HG03354 (cell line): ENCODE data around the gene DCAF11.

Experiments
- ATAC-seq: cut with Tn5 transposase; IDR thresholded peaks from one replicate; pipeline ENCODE4 v1.9.1; 2021; ENCODE audit warnings: mild to moderate bottlenecking; ENCODE audit not compliant: unreplicated experiment, poor library complexity, severe bottlenecking

Gene DCAF11

DNA sequence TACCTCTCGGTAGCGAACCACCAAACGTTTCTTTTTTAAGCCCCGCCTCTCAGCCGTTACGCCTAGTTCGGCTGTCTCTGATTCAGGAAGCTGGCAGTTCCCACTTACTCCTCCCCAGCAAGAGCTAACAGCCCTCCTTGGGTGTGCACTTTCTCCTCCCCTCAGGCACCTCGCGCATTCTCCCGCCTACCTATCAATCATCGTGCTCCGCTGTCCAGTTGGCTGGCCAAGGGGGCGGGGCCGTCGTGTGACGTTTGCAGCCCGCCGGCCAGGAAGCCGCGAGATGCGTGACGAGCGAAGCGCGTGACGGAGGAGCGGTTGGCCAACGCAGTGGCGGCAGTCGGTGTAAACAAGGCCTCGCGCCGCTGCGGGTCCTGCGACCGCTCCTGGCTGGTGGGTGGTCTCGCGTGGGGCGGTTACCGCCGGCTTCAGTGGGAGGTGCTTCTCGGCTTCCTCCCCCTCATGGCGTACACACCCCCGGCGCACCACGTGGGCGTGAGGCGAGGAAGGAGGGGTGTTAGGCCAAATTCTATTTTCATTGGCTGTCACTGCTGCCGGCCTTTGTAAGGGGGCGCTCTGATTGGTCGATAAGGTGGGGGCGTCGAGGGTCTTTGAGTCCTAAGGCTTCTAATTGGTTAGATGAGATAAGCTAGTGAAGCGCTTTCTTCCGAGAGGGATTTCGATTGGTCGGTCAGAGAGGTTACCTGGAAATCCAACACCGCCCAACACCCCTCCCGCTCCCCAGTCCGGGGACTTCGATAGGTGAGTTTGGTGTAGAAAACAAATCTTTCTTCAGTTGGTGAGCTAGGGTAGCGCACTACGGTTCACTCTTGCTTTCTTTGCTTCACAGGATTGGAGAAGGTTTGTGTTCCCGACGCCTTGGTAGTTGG is at the start of gene DCAF11, which contains the start of gene NRL:
Gene DCAF11 (plus strand): TSS at position 246 of the 890 bp plus-strand sequence. CDS start 818 bp downstream, outside the sequence.
Gene NRL (minus strand): TSS at position 418 of the 890 bp plus-strand sequence. CDS start 32,101 bp downstream, outside the sequence.
- peak; percentile 86 for ATAC-seq

DNA sequence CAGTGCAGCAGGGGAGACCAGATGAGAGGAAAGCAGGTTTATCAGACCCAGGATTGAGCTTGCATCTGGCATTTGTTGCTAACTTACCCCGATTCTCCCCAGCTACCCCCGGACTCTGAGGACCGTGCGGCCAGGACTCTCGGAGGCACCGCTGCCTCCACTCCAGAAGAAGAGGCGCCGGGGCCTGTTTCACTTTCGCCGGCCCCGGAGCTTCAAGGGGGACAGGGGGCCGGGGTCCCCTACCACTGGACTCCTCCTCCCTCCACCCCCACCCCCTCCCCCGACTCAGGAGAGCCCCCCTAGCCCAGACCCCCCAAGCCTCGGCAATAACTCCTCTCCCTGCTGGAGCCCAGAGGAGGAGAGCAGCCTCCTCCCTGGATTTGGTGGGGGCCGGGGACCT is 49.7 kb upstream of the DCAF11 start:
- no peak for ATAC-seq

DNA sequence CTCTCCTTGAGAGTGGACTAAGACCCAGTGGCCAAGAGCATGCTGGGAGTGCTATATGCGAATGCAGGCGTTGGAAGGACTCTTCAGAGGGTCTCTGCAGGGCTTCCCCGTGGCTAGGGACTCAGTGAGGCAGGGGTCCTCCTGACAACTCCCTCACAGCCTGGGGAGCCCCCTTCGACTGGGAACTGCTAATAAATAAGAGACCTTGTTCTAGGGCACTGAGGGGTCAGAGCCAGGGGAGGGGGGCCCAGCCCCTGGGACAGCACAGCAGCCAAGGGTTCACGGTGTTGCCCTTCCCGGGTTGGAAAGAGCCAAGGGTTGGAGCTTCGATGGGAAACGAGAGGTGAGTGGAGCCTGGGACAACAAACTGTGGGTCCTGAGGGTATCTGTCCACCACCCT is 49.2 kb upstream of the DCAF11 start:
- no peak for ATAC-seq

DNA sequence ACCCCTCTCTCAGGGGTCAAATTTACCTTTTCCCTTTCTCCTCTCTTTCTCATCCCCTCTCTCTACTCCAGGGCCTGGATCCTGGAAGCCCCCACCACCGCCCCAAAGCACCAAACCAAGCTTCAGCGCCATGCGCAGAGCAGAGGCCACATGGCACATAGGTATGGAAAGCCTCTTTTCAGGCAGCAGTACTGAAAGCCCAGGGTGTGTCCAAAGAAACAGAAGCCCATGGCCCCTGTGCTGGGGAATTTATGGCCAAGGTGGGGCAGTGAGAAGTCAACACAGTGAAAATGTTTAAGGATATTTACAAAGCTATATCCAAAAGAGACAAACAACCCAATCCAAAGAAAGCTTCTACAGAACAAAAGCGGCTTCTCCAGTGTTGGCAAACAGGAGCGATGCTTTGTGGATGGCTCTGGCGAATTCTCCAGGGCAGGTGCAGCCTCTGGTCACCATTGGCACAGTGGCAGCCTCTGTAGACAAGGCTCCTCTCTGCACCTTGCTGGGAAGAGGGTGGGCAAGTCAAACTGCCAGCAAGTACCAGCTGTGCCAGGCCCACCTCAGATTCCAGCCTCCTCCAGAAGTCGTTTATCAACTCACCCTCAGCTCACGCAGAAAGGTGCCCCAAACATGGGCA is 48.0 kb upstream of the DCAF11 start:
- ATAC-seq: no peak

DNA sequence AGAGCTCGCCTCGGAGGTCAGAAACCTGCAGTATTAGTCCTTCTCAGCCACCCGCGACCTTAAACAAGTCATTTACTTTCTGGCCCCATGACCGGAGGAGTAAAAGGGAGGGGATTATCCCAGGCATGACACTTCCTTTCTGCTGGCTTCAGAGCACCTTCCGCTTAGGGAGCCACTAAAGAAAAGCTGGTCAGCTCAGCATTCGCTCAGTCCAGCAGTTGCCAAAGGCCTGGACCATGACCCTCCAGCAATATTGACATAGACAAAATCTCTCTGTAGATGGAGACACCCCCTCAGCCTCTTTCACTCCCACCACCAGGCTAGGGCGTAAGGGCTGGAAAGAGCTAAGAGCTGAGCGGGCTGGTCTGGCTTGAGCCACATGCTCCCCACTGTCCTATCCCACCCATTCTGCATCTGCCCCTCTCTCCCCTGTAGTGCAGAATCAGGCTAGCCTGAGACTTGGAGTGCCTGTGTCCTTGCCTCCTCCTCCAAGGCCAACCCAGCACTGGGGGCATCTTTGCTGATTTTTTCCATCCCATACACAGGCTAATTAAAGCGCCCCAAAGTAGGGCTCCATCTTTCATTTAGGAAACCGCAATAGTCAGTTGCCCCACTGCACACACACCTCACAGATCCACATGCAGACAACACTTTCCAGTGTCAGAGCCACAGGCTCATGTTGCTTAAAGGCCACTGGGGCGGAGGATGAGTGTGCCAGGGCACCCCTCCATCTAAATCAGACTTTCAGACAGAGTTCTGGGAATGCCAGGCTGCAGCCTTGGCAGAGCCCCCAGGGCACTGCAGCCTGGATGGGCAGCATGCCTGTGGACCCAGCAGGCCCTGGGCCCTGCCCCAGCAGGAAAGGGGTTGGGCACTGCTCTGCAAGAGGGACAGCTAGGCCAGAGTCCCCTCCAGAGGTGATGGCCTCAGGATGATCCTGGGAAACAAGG is 47.2 kb upstream of the DCAF11 start:
- ATAC-seq: no peak

DNA sequence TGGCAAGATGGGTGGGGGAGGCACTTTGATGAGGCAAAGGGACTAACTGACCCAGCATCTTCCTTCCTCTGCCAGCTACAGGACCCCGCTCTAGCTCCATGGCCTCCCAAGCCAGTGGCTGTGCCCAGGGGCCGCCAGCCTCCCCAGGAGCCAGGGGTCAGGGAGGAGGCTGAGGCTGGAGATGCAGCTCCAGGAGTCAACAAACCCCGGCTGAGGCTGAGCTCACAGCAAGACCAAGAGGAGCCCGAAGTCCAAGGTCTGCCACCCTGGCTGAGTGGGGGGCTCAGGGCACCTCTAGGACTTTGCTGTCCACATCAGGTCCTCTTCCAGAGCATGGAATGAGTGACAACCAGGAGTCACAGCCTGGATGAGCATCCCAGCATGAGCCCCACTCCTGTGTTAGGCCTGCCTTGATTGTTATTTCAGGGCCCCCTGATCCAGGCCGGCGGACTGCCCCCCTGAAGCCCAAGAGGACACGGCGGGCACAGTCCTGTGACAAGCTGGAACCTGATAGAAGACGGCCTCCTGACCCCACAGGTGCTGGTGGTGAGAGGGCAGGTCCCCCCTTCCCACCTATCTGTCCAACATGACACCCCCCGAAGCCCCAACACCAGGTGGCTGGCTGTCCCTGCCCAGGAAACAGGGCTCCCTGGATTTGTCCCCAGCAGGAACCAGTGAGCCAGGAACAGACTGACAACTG is 45.7 kb upstream of the DCAF11 start:
- ATAC-seq: no peak

DNA sequence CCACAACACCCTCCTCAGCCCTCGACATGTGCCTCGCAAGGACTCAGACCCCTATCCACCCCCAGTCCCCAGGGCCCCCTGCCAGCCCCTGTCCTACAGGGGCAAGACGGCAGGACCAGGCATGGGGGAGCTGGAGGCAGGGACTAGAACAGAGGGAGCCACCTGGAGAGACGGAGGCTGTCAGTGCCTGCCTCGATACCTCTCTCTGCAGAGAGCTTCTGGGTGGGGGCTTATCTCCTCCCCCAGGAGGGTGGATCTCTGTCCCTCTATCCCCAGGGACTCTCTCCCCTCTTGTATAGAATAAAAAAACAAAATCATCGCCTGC is 45.2 kb upstream of the DCAF11 start:
- ATAC-seq: no peak

DNA sequence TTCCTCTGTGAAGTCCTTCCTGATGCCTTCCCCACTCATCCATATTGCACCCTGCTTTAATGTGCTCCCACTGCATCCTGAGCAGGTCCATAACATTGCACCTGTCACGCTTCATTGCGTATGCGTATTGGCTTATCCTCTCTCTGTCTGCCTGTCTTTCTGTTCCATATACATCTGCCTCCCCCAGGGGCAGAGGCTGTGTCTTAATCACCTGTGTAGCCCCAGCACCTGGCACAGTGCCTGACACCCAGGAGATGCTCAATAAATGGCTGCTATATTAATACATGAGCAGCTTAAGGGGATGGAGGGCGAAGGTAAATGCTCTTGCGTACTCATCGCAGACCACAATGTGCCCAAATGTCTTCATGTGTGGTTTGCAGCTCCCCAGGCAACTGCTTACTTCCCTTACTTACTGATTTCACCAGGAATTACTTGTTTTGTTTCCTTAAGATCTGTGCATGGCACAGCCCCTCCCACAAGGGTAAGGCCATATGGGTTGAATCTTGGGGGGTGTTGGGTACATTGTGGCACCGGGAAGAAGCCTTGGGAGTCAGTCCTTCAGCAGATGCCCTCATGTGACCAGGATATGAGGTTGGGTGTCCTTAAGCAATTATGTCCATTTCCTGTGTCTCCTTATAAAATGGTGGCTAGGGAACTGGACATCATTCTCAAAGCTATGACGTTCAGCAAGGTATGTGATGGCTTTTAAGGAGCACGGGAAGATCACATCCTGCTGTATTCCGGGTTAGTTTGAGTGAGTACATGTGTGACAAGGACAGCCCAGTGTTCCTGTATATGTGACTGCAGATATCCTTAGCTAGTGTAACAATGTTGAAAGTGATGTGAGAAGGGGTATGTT is 44.1 kb upstream of the DCAF11 start:
- no peak for ATAC-seq

DNA sequence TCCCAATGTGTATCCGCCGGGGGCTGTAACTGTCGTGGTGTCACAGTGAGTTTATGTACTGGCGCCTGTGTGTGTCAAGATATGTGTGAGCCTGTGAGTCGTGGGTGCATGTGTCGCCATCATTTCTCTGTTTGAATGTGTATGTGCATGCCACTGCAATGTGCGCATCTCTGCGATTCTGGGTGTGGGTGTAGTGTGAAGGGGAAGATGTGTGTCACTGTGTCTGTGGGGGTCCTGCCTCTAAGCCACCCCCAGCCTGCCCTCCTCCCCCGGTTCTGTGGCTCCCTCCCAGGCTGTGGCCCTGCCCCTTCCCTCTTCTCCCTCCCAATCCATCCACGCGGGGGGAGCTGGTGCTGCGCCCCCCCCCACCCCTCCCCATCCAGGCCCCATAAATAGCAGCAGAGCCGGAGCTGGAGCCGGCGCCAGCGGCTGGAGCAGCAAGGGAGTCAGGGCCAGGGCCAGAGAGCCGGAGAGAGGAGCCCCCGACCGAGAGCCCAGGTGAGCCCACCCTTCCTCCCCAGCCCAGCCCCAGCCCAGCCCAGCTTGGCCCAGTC is 43.4 kb upstream of the DCAF11 start, which contains the start of gene CPNE6:
Gene CPNE6 (plus strand): TSS at position 419 of the 554 bp plus-strand sequence. CDS start 1,375 bp downstream, outside the sequence.
- ATAC-seq: no peak

DNA sequence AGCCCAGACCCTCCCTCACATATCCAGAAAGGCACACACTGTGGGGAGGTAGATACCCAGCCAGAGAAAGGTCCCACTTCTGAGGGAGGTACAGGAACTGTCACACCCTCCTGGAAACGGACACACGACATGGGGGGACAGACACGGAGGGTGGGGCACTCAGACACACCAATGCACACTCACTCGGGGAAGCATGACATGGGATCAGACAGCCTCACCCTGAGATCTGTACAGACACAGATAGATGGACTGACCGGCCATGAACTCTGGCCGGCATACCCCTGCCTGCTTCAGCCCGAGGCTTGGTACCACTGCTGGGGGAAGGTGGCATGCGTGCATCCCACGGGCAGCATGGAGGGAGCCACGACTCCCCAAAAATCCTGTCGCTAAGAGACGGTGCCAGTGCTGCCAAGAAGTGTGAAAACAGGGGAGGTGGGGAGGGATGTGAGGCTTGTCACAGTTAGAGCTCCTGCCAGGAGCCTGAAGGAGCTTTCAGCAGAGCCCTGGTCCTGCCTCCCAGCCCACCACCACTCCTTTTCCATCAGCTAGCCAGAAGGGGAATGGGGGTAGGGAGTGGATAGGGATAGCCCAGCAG is 42.6 kb upstream of the DCAF11 start:
- no peak for ATAC-seq

DNA sequence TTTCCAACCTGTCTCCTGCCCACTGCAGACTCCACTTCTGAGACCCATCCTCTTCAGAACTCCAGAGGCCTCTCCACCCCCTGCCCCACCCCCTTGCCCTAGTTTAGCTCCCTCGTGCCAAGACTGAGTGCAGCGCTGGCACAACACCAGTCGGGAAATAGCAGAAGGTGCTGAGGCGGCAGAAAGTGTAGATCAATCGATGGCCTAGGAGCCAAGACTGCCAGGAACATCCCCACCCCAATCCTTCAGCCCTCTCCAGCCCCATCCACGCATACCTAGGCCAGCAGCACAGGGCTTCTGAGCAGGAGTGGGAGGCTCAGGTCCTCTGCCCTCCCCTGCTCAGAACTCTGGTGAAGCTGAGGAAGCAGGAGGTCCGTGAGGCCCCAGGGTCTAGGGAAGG is 42.1 kb upstream of the DCAF11 start:
- no peak for ATAC-seq

DNA sequence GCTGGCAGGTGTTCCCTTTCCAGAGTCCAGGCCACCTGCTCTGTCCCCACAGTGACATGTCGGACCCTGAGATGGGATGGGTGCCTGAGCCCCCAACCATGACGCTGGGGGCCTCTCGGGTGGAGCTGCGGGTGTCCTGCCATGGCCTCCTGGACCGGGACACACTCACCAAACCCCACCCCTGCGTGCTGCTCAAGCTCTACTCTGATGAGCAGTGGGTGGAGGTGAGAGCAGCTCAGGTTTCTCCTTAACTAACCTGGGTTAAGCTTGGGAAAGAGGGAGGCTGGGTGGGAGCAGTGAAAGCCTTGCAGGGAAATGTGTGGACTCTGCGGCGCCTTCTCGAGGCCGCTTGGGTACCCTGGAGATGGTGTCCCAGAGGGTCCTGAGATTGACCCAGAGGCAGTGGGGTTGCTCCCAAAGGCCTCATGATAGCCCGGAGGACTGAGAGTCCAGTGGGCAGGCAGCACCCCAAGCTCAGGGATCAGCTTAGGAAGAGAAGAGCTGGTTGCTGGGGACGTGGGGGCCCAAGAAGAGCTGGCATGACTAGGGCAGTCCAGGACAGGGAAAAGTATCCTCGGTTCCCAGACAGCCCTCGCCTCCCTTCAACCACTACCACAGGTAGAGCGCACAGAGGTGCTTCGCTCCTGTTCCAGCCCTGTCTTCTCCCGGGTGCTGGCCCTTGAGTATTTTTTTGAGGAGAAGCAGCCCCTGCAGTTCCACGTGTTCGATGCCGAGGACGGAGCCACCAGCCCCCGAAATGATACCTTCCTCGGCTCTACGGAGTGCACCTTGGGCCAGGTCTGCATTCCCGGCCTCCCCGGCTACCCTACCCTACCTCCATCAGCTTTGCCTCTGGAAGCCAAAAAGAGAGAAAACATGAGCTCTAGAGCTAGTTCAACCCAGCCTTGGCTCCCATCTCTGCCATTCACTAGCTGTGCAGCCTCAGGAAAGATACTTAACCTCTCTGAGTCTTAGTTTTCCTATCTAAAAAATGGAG is 41.4 kb upstream of the DCAF11 start:
- no peak for ATAC-seq

DNA sequence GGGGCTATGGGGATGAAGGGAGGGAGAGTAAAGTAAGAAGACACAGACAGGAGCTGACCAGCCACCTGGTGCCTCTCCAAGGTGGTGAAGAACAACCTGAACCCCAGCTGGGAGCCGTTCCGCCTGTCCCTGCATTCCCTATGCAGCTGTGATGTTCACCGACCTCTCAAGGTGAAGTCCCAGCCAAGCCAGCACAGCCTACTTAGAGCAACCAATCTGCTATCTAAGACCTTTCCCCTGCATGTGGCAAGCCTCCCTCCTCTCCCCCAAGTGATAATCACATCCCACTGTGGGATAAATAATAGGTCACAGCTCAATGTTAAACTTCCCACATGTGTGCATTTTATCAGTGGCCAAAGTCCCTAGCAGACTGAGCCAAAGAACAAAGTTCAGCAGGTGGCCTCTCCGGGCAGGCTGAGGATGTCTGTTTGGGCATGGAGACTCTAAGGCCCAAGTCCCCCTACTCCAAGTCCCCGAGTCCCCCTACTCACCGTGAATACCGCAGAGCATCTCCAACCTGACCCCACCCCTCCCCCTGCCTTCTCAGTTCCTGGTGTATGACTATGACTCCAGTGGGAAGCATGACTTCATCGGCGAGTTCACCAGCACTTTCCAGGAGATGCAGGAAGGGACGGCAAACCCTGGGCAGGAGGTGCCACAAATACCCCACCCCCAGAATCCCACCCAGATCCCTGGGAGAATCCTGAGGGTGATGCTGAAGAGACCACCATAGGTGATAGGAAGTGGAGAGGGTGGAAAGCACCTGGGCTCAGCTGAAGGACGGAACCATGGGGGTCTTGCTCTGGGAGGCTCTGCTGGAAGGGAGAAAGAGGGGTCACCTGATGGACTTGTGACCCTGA is 39.7 kb upstream of the DCAF11 start:
- ATAC-seq: no peak

DNA sequence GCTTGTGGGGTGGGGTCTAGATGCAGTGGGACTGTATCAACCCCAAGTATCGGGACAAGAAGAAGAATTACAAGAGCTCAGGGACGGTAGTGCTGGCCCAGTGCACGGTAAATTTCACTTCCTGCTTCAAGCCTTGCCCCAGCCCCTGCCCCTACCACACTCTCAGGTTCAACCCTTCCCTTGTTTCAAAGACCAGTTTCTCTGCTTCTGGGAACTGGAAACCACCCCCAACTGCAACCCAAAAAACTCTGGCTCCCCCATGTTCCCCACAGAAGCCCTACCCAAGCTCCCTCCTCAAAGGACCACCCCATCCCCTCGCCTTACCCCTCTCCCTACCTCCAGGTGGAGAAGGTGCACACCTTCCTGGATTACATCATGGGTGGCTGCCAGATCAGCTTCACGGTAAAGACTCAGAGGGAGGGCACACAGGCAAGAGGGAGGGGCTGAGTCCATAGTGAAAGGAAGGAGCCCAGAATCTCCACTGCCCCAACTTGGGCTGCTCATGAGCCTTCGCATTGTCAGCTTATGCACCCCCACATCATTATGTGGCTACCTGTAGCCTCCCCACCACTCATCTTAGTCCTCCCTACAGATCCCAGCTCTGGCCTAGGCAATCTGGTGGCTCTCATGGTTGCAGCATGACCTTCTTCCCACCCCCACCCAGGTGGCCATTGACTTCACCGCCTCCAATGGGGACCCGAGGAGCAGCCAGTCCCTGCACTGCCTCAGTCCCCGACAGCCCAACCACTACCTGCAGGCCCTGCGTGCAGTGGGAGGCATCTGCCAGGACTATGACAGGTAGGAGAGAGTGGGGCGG is 38.9 kb upstream of the DCAF11 start:
- ATAC-seq: no peak

DNA sequence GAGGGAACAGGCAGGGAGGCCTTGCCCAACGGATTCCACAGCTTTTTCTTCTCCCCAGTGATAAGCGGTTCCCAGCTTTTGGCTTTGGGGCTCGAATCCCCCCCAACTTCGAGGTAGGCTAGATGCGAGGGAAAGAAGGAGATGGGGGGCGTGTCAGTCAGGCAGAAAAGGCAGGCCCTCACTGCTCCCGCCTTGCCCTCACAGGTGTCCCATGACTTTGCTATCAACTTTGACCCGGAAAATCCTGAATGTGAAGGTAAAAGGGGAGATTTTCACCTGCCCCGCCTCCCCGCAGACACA is 38.3 kb upstream of the DCAF11 start:
- ATAC-seq: no peak
